Omental fat pad (tissue), 4 donors: Measurements from ENCODE around the gene GNG8. TPM values are rescaled to one million over a fixed set of nuclear protein-coding genes. Genes with fewer than 3 reads are reported as not detected.

Source experiments
- ATAC-seq: fragments of 150-250 bp; one replicate; pipeline ENCODE4 v1.9.1; 2016; ENCODE audit warnings: mild to moderate bottlenecking, moderate library complexity; ENCODE audit not compliant: low FRiP score
- DNase-seq: peaks from one replicate; pipeline ENCODE4 v3.0.0-alpha.2; 2019; ENCODE audit warnings: low spot score
- total RNA-seq, 4 donors: library from RNA; depleted of rRNA; stranded (reverse); fragments of >200 nt; gene quantifications; one replicate each; pipeline ENCODE4 v1.1.0, GENCODE V29; 2016
- TF ChIP-seq, protein P1 (sequence below), 3 donors: fragments of 450-650 bp; IDR thresholded peaks; one replicate each; pipeline ENCODE4 v1.5.1; 2016 to 2017; ENCODE audit warnings: antibody characterized with exemption in 3 of 3, mild to moderate bottlenecking in 3 of 3, moderate library complexity in 2 of 3

GNG8 gene
- total RNA-seq, 4 donors from 2014 or later, result not detected

DNA sequence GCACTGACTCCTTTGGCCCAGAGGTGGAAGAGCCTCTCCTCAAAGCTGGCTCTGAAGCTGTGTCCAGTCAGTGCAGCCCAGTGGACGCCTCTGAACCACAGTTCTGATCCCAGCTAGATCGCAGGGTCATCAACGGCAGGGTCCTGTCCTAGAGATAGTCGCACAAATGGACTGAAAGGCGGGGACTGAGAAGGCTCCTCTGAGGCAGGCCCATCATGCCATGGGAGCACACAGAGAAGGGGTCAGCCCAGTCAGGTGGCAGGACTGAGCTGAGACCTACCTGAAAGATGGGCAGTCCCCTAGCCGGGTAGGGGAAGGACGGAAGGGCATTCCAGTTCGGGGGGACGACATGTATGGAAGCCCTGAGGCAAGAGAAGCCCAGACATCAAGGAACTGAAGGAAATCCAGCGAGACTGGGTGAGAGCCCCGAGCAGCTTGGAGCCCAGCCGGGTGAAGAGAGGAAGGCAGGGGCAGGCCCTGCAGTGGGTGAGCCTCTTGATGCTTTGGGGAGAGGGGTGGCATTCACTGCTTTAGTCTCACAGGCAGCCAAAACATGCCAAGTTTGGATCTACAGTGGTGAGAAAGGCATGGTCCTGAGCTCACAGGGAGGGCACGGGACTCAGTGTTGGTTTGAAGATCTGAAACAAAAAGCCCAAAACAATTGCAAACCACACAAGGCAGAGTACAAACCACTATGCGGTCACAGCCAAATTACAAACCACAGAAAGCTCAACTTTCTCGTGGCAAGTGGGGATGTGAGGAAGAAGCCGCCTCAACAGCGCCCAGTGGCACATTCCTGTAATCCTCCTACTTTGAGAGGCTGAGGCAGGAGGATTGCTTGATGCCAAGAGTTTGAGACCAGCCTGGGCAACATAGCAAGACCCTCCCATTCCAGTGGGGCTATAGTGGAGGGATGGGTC lies 24.9 kb downstream of the GNG8 start:
- TF ChIP-seq, protein P1, sequence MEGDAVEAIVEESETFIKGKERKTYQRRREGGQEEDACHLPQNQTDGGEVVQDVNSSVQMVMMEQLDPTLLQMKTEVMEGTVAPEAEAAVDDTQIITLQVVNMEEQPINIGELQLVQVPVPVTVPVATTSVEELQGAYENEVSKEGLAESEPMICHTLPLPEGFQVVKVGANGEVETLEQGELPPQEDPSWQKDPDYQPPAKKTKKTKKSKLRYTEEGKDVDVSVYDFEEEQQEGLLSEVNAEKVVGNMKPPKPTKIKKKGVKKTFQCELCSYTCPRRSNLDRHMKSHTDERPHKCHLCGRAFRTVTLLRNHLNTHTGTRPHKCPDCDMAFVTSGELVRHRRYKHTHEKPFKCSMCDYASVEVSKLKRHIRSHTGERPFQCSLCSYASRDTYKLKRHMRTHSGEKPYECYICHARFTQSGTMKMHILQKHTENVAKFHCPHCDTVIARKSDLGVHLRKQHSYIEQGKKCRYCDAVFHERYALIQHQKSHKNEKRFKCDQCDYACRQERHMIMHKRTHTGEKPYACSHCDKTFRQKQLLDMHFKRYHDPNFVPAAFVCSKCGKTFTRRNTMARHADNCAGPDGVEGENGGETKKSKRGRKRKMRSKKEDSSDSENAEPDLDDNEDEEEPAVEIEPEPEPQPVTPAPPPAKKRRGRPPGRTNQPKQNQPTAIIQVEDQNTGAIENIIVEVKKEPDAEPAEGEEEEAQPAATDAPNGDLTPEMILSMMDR (IDR thresholded peaks at IDR 0.05), result no peak
- ATAC-seq, result no peak
- DNase-seq, result no peak

- ATAC-seq (no peak), DNase-seq (no peak)
- TF ChIP-seq, protein P1 (IDR thresholded peaks at IDR 0.05), result no peak
Observed at GRCh38 chr19:46610413-46610775, 25.6 kb downstream of the GNG8 start.

DNA sequence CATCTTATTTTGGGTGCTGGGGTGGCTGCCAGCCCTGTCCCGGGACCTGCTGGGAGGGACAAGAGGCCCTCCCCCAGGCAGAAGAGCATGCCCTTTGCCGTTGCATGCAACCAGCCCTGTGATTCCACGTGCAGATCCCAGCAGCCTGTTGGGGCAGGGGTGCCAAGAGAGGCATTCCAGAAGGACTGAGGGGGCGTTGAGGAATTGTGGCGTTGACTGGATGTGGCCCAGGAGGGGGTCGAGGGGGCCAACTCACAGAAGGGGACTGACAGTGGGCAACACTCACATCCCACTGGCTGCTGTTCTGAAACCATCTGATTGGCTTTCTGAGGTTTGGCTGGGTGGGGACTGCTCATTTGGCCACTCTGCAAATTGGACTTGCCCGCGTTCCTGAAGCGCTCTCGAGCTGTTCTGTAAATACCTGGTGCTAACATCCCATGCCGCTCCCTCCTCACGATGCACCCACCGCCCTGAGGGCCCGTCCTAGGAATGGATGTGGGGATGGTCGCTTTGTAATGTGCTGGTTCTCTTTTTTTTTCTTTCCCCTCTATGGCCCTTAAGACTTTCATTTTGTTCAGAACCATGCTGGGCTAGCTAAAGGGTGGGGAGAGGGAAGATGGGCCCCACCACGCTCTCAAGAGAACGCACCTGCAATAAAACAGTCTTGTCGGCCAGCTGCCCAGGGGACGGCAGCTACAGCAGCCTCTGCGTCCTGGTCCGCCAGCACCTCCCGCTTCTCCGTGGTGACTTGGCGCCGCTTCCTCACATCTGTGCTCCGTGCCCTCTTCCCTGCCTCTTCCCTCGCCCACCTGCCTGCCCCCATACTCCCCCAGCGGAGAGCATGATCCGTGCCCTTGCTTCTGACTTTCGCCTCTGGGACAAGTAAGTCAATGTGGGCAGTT lies 26.2 kb downstream of the GNG8 start:
- DNase-seq (no peak), ATAC-seq (no peak)
- TF ChIP-seq, protein P1 (IDR thresholded peaks at IDR 0.05), result no peak

- TF ChIP-seq, protein P1 (IDR thresholded peaks at IDR 0.05), result no peak
- ATAC-seq, result no peak
- DNase-seq, result no peak
Observed at GRCh38 chr19:46608581-46609345, 27.2 kb downstream of the GNG8 start.

- DNase-seq, result no peak
- ATAC-seq, result no peak
- TF ChIP-seq, protein P1 (IDR thresholded peaks at IDR 0.05), result no peak
Observed at GRCh38 chr19:46608178-46608577, 27.8 kb downstream of the GNG8 start.

DNA sequence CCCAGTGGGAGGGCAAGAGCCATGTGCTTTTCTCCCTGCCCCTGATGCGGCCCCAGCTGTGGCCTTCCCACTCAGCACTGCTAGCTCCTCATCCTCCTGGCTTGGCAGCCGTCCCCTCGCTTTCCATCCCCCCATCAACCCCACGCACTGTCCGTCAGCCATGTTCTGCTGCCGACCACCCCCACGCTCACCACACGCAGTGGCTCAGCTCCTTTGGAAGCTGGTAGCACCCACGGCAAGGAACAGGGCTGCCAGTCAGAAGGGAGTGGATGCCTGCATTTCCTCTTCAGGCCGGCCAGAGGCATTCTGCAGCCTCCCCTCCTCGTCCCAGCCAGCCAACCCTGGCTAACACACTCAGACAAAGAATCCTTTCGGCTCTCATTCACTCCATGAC lies 28.6 kb downstream of the GNG8 start:
- DNase-seq (no peak), ATAC-seq (no peak)
- TF ChIP-seq, protein P1 (IDR thresholded peaks at IDR 0.05), result no peak
